Activated CD8-positive, alpha-beta memory T cell treated with anti-CD3 and anti-CD28 coated beads, Interleukin-2, amount 50 U/mL, for 1 hour (primary cell): ENCODE data around the gene CCDC32.
"Not testable (repeated sequence)": the region's sequence is repeated elsewhere in the genome, so short reads cannot be mapped to it uniquely, and the experiment has no call there.

Experiments
- DNase-seq: peaks from one replicate; pipeline ENCODE4 v3.0.0-alpha.2; 2020; ENCODE audit errors: extremely low read depth

CCDC32 gene

GRCh38 chr15:40564591-40565332 lies at the start of gene CCDC32:
TSS of gene CCDC32 (minus strand) at chr15:40565042. CDS start at chr15:40563015, 2,027 bp downstream.
- DNase-seq = peak; percentile 85

- no peak for DNase-seq
Measured at GRCh38 chr15:40613080-40613479, 48.2 kb upstream of the CCDC32 start.

- DNase-seq = no peak
Measured at GRCh38 chr15:40603935-40604334, 39.1 kb upstream of the CCDC32 start.

- no peak for DNase-seq
Measured at GRCh38 chr15:40600956-40601355, 36.1 kb upstream of the CCDC32 start.

- no peak for DNase-seq
Measured at GRCh38 chr15:40598672-40599071, 33.8 kb upstream of the CCDC32 start.

GRCh38 chr15:40598126-40598525 lies 33.3 kb upstream of the CCDC32 start:
- DNase-seq = no peak

- DNase-seq = no peak
Measured at GRCh38 chr15:40597024-40597423, 32.2 kb upstream of the CCDC32 start.

GRCh38 chr15:40595773-40596172 lies 30.9 kb upstream of the CCDC32 start:
- no peak for DNase-seq

GRCh38 chr15:40595219-40595618 lies 30.4 kb upstream of the CCDC32 start:
- no peak for DNase-seq

- no peak for DNase-seq
Measured at GRCh38 chr15:40594429-40594836, 29.6 kb upstream of the CCDC32 start.

GRCh38 chr15:40593588-40594428 lies 29.0 kb upstream of the CCDC32 start, which contains the start of gene KNL1:
TSS of gene KNL1 (plus strand) at chr15:40594249. CDS start at chr15:40602932, 8,683 bp downstream.
- peak; percentile 69 for DNase-seq

- DNase-seq = no peak
Measured at GRCh38 chr15:40593165-40593564, 28.3 kb upstream of the CCDC32 start.

GRCh38 chr15:40591389-40591788 lies 26.5 kb upstream of the CCDC32 start:
- DNase-seq = no peak

- DNase-seq = no peak
Measured at GRCh38 chr15:40590667-40591050, 25.8 kb upstream of the CCDC32 start.

GRCh38 chr15:40584191-40584590 lies 19.3 kb upstream of the CCDC32 start:
- no peak for DNase-seq

GRCh38 chr15:40582726-40583246 lies 17.9 kb upstream of the CCDC32 start:
- DNase-seq = no peak

GRCh38 chr15:40581796-40582195 lies 17.0 kb upstream of the CCDC32 start:
- DNase-seq = not testable (repeated sequence)

GRCh38 chr15:40578892-40579291 lies 14.1 kb upstream of the CCDC32 start:
- DNase-seq = no peak

GRCh38 chr15:40576914-40577313 lies 12.1 kb upstream of the CCDC32 start:
- DNase-seq = not testable (repeated sequence)

GRCh38 chr15:40575113-40575512 lies 10.3 kb upstream of the CCDC32 start:
- no peak for DNase-seq

GRCh38 chr15:40569129-40569953 lies 4.5 kb upstream of the CCDC32 start, which contains the start of gene RPUSD2:
TSS of gene RPUSD2 (plus strand) at chr15:40569299. CDS start at chr15:40569338, 39 bp downstream.
- DNase-seq = peak; percentile 71

GRCh38 chr15:40567111-40567510 lies 2.3 kb upstream of the CCDC32 start:
- DNase-seq = no peak
